SU-DHL-6 (cell line): ENCODE measurements around the gene GREM2.

Source experiments
- CTCF ChIP-seq: fragments of 200-600 bp; sonication (generic); IDR thresholded peaks from one replicate; pipeline ENCODE4 v1.5.1; 2017; ENCODE audit warnings: antibody characterized with exemption, mild to moderate bottlenecking, low read length, moderate library complexity; ENCODE audit not compliant: insufficient read depth, poor library complexity, severe bottlenecking
- EZH2phosphoT487 ChIP-seq: fragments of 200-600 bp; sonication (generic), shearing (Covaris generic); conservative IDR thresholded peaks from 2 replicates; pipeline ENCODE4 v1.6.1; 2018; ENCODE audit warnings: mild to moderate bottlenecking, antibody characterized with exemption, low read length, moderate library complexity, mixed read lengths

DNA sequence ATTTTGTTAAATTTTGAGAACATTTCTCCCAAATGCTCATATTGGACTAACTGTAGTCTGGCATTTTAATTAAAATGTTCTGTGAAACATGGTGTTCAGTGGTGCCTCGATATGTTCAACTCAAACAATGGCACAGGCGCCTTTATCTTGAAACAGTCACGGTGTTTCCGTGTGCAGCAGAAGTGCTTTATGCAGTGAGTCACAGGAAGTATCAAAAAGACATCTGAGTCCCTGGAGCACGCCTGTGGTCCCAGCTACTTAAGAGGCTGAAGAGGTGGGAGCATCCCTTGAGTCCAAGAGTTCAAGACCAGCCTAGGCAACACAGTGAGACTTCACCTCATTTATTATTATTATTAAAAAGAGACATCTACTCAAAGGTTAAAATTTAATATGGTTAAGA, 52.2 kb downstream of the GREM2 start:
- no peak for TF ChIP-seq EZH2phosphoT487
- no peak for TF ChIP-seq CTCF
